Common myeloid progenitor, CD34-positive (primary cell): ENCODE measurements around the gene CPLX1.

Experiments
- CTCF ChIA-PET: fragments of 350-600 bp; sonication (Branson Sonifier 250); formaldehyde crosslinking; loops from one replicate; lab custom pipeline; 2021; ENCODE audit warnings: antibody characterized with exemption; lab: Charles Lee
- POLR2A ChIA-PET: fragments of 350-600 bp; sonication (Branson Sonifier 250); formaldehyde crosslinking; loops from one replicate; lab custom pipeline; 2021; ENCODE audit warnings: antibody characterized with exemption; lab: Charles Lee
- DNase-seq, 3 donors: peaks; one replicate each; pipeline versions ENCODE4 v3.0.0 to v3.0.0-alpha.2; 2013
- H3K27ac ChIP-seq, 2 experiments: 1 replicate in 1 of 2; 2 replicates in 1 of 2; pipeline ENCODE4 v1.7.0; 2013; ENCODE audit warnings: inconsistent platforms in 2 of 2, low read length in 2 of 2, mild to moderate bottlenecking in 2 of 2, low read depth in 1 of 2, moderate library complexity in 1 of 2; ENCODE audit not compliant: severe bottlenecking in 2 of 2, insufficient read depth in 1 of 2, poor library complexity in 1 of 2
- H3K27me3 ChIP-seq, 5 experiments: replicated peaks in 2 of 5; 1 replicate in 3 of 5; 2 replicates in 2 of 5; pipeline versions ENCODE4 v1.6.1 to v1.7.0; 2013; ENCODE audit warnings: low read length in 4 of 5, mild to moderate bottlenecking in 2 of 5, moderate library complexity in 2 of 5, inconsistent platforms in 1 of 5; ENCODE audit not compliant: insufficient read depth in 5 of 5, control insufficient read depth in 4 of 5
- H3K36me3 ChIP-seq, 4 experiments: 1 replicate in 2 of 4; 2 replicates in 2 of 4; pipeline versions ENCODE4 v1.6.1 to v1.7.0; 2013; ENCODE audit warnings: low read length in 3 of 4, control low read depth in 1 of 4, mild to moderate bottlenecking in 1 of 4; ENCODE audit not compliant: control insufficient read depth in 4 of 4, insufficient read depth in 4 of 4
- H3K4me1 ChIP-seq, 4 experiments: 1 replicate in 3 of 4; 2 replicates in 1 of 4; pipeline versions ENCODE4 v1.6.1 to v1.7.1; 2013; ENCODE audit warnings: low read length in 3 of 4, mild to moderate bottlenecking in 3 of 4, control low read depth in 1 of 4, inconsistent platforms in 1 of 4, moderate library complexity in 1 of 4; ENCODE audit not compliant: control insufficient read depth in 4 of 4, insufficient read depth in 4 of 4; ENCODE audit errors: control extremely low read depth in 1 of 4
- H3K4me3 ChIP-seq, 7 experiments: 1 replicate in 4 of 7; 2 replicates in 3 of 7; pipeline versions ENCODE4 v1.5.1 to v1.7.0; 2013; ENCODE audit warnings: mild to moderate bottlenecking in 7 of 7, low read length in 6 of 7, moderate library complexity in 6 of 7, inconsistent platforms in 2 of 7, low read depth in 2 of 7, control low read depth in 1 of 7; ENCODE audit not compliant: insufficient read depth in 4 of 7, control insufficient read depth in 1 of 7; ENCODE audit errors: extremely low read depth in 1 of 7
- H3K9me3 ChIP-seq, 5 experiments: 1 replicate in 4 of 5; 2 replicates in 1 of 5; pipeline versions ENCODE4 v1.6.1 to v1.7.1; 2013; ENCODE audit warnings: low read length in 4 of 5, mild to moderate bottlenecking in 2 of 5, inconsistent platforms in 1 of 5, low read depth in 1 of 5, moderate library complexity in 1 of 5; ENCODE audit not compliant: control insufficient read depth in 4 of 5, insufficient read depth in 2 of 5; ENCODE audit errors: control extremely low read depth in 1 of 5
- WGBS: methylation state at CpG from one replicate; pipeline ENCODE4 v1.1.5; 2013; ENCODE audit not compliant: insufficient coverage; 5-methylcytosine and 5-hydroxymethylcytosine counted together

CPLX1 gene

DNA sequence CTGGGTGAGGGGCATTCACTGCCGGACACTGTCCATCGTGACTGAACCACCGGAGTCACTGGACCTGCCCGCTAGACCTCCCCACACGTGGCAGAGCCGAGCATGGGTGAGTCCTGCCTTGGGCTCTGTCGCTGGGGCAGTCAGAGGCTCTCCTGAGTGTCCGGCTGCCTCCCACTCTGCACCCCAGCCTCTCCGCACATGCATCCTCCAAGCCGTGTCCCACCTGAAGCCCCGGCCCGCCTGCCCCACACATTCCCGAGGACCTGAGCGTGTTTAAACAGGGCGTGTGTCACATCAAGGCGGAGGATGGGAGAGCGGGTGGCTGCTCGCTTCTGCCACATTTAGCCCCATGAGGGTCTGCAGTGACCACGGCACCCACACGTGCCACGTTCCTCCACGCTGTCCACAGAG lies 4.7 kb downstream of the CPLX1 start:
- Histone ChIP-seq H3K36me3 (no peaks in the 10 kb centered on the region), H3K27ac (no peak overlapping the region), H3K4me3 (no peak overlapping the region), H3K9me3 (peaks cover 0 to 6% (median 0%) of the 10 kb centered on the region in 5 experiments), H3K27me3 (peaks cover 4 to 86% (median 24%) of the 10 kb centered on the region in 5 experiments), H3K4me1 (peaks cover 0 to 4% (median 2%) of the 10 kb centered on the region in 4 experiments)
- DNase-seq, result no peak
- POLR2A ChIA-PET, result no interaction called here
- WGBS, result 93% methylated on average over 19 of the region's 22 CpGs
- CTCF ChIA-PET, result no interaction called here

DNA sequence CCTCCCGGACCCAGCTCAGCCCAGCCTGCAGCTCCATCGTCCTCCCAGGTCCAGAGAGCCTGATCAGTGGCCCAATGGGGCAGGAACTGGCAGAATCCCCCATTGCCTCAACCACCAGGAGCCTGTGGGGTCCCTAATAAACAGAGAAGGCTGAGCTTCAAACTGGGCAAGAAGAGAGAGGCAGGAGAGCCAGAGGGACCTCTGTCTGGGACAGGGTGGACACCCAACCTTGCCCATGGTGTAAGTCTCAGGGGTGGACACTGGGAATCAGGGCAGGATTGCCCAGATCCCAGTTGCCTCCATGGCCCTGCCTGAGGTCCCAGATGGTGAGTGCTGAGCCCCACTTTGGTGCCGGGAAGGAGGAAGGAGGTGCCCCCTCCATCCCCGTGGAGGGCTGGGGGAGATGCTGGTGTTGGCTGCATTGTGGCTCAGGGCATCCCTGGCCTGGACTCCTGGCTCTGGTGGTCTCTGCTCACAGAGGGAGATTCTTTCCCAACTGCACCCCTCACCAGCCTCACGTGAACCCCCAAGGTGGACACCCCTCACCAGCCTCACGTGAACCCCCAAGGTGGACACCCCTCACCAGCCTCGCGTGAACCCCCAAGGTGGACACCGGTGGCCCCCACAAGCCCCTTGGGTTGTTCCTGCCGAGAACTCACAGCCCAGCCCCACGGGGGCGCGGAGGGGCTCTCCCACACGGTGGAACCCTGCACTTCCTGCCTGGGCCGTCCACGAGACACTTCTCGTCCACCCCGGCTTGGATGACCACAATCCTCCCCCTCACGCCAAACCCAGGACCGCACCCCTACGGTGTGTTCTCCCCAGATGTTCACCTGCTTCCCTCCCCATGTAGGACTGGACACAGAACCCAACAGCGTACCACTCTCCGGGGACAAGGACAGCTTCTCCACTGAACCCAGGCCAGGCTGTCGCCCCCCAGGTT lies 5.4 kb downstream of the CPLX1 start:
- Histone ChIP-seq H3K27ac (no peak overlapping the region), H3K4me3 (no peak overlapping the region), H3K9me3 (peaks cover 0 to 6% (median 0%) of the 10 kb centered on the region in 5 experiments), H3K27me3 (peaks cover 4 to 92% (median 24%) of the 10 kb centered on the region in 5 experiments), H3K36me3 (no peaks in the 10 kb centered on the region), H3K4me1 (peaks cover 0 to 4% (median 1%) of the 10 kb centered on the region in 4 experiments)
- CTCF ChIA-PET, result no interaction called here
- POLR2A ChIA-PET, result no interaction called here
- no peak for DNase-seq
- WGBS, result 92% methylated on average over 13 of the region's 24 CpGs

- CTCF ChIA-PET, result no interaction called here
- Histone ChIP-seq H3K9me3 (peaks cover 0 to 6% (median 0%) of the 10 kb centered on the region in 5 experiments), H3K36me3 (no peaks in the 10 kb centered on the region), H3K4me3 (no peak overlapping the region), H3K27me3 (peaks cover 4 to 92% (median 19%) of the 10 kb centered on the region in 5 experiments), H3K4me1 (no peaks in the 10 kb centered on the region), H3K27ac (no peak overlapping the region)
- 94% methylated on average over 15 of the region's 20 CpGs for WGBS
- POLR2A ChIA-PET, result no interaction called here
- no peak for DNase-seq
Observed at GRCh38 chr4:819401-820229, 6.3 kb downstream of the CPLX1 start.

GRCh38 chr4:818106-818921 lies 7.6 kb downstream of the CPLX1 start:
- ChIA-PET CTCF (no interaction called here), POLR2A (no interaction called here)
- H3K4me1 ChIP-seq, result no peaks in the 10 kb centered on the region
- peaks cover 4 to 92% (median 22%) of the 10 kb centered on the region in 5 experiments for H3K27me3 ChIP-seq
- H3K27ac ChIP-seq, result no peak overlapping the region
- no peak for DNase-seq
- no peaks in the 10 kb centered on the region for H3K36me3 ChIP-seq
- H3K4me3 ChIP-seq, result no peak overlapping the region
- peaks cover 0 to 6% (median 0%) of the 10 kb centered on the region in 5 experiments for H3K9me3 ChIP-seq
- 93% methylated on average over 42 of the region's 42 CpGs for whole genome bisulfite sequencing

DNA sequence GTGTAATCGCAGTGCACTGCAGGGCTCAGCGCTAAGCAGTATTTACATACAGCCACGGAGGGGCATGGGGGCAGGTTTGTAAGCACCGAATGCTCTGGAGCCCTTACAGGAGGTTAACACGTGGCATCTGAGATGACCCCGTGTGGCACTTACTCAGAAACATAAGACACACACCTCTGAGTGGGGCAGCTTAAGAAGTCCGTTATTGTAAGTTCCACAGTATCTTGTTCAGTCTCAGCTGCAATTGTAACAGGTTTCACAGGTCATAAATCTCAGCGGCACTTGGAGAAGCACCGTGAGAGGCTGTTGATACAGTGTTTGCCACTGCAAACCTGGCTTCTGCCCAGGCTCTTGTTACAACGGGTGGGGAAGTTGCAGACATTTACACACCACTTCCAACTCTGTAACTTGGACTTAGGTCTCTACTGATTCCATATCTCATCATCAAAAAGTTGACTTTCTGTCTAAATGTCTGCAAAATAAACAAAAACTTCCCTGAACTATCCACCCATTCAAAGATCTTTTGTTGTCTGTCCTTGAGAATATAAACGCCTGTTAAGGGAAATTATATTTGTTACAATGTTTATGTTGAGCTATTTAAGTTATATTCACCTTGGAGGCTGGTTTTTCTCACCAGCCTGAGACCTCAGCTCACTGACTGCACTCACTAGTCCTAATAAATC lies 10.3 kb downstream of the CPLX1 start:
- Histone ChIP-seq H3K27ac (no peak overlapping the region), H3K9me3 (peaks cover 0 to 6% (median 0%) of the 10 kb centered on the region in 5 experiments), H3K27me3 (peaks cover 8 to 88% (median 22%) of the 10 kb centered on the region in 5 experiments), H3K36me3 (no peaks in the 10 kb centered on the region), H3K4me1 (no peaks in the 10 kb centered on the region), H3K4me3 (no peak overlapping the region)
- WGBS, result 46% methylated on average over 10 of the region's 11 CpGs
- CTCF ChIA-PET, result no interaction called here
- POLR2A ChIA-PET, result no interaction called here
- no peak for DNase-seq

DNA sequence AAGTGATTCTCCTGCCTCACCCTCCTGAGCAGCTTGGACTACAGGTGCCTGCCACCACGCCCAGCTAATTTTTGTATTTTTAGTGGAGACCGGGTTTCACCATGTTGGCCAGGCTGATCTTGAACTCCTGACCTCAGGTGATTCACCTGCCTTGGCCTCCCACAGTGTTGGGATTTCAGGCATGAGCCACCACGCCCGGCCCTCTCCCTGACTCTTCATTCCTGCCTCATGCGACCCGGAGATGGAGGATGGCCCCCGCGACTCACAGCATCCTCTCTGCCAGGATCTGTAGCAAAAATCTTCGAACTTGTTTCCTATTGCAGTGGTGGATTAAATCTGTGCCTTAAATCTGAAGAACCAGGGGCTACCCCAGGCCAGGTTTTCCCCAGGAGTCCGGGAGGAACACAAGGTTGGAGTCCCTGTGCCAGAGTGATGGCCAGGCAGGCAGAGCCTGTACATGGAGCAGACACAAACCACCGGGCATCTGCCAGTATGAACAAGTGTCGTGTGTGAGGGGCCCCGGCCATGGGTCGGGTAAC lies 11.5 kb downstream of the CPLX1 start:
- Histone ChIP-seq H3K36me3 (no peaks in the 10 kb centered on the region), H3K4me1 (no peaks in the 10 kb centered on the region), H3K27me3 (peaks cover 8 to 80% (median 23%) of the 10 kb centered on the region in 5 experiments), H3K4me3 (no peak overlapping the region), H3K9me3 (peaks cover 0 to 1% (median 0%) of the 10 kb centered on the region in 5 experiments), H3K27ac (no peak overlapping the region)
- ChIA-PET CTCF (no interaction called here), POLR2A (interaction anchor here (0.9 kb wide), 1 partner anchor 117 kb away, joined by 5 read pairs; the partner anchor contains the start of genes GAK and TMEM175)
- 82% methylated on average over 12 of the region's 14 CpGs for WGBS
- DNase-seq, result no peak
